ENCODE measurements around the gene BIRC3. TPM values are rescaled to one million over a fixed set of nuclear protein-coding genes. Genes with fewer than 3 reads are reported as not detected.
A peak's percentile ranks its signal among the peaks of the same experiment; 100 is the strongest.

The BIRC3 gene
- polyA plus RNA-seq, 2 of the 4 experiments (the other 2 are of a cell fraction) = 11.3 to 17.5 TPM

DNA sequence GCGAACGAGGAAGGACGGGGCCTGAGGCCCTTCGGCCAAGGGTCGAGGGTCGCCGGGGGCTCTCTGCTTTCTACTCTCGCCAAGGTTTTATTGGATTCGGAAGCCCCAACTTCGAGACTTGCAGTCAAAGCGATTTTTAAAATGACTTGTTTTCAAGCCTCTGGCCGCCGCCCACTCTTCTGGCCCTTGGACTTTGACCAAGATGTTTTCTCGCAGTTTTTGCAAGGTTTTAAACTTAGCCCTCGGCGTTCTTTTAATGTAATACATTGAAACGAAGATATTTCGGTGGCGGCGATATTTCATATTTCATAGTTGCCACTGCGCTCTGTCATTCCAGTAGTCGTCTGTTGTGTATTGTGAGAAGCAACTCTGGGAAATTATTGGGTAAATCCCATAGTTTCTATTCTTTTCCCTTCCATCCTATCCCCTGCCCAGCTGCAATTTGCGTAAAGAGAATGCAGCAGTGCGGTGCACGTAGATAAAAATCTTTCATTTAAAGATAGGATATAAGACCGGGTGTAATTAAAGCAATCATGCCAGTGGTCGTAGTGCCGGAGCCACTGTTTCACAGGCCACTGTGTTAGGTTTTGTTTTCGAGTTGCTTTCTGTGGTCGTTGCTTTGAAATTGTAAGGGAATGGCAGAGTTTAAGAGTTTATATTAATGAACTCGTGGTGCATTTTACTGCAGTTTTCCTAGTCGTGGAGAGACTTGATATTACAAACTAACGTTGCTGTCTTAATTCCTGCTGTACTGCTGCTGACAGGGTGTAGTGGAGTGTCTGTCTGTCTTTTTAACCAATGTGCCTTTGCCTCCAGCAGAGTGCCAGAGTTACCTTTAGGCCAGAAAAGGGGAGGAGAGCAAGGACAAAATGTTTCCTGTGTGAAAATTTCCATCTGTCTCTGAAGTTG is 30.4 kb downstream of the BIRC3 start:
- Histone ChIP-seq H3K4me2 (peak overlapping the region; percentile 88), H3K4me3 (peak overlapping the region; percentile 74), H3K27ac (peak overlapping the region; percentile 94 to 100), H3K9me3 (no peaks in the 10 kb centered on the region), H3K4me1 (peaks cover 38% of the 10 kb centered on the region)
- CTCF ChIA-PET = interaction anchor here (1.1 to 1.6 kb wide), 2 partner anchors 16 to 58 kb away, joined by 4 read pairs; no protein-coding TSS in a partner anchor
- DNase-seq (ENCODE audit: low read depth in 1 of 2, low spot score in 1 of 2) (peak in 1 of 2 experiments; percentile 13), ATAC-seq (peak; percentile 36 to 50; a peak in 5 of 6 replicates), FAIRE-seq (no peak)
- POLR2A ChIA-PET = no interaction called here
- peak; percentile 42; the same call in 1 of the 2 replicates for TF ChIP-seq PHF8 (IDR thresholded peaks at IDR 0.05; ENCODE audit: borderline replicate concordance, low read depth)
- no peak for TF ChIP-seq ZSCAN20 (CRISPR knock-in tag; IDR thresholded peaks at IDR 0.05)
- WGBS (ENCODE audit: missing lambda C conversion rate) = 2% methylated on average over 30 of the region's 33 CpGs

- H3K4me1 ChIP-seq = no peaks in the 10 kb centered on the region
- POLR2A ChIA-PET = no interaction called here
- FAIRE-seq (no peak), ATAC-seq (no peak), DNase-seq (ENCODE audit: low read depth in 1 of 2, low spot score in 1 of 2) (no peak)
- H3K27ac ChIP-seq = no peak overlapping the region
- no peak overlapping the region for H3K4me3 ChIP-seq
- no peak for TF ChIP-seq EHF (CRISPR knock-in tag; IDR thresholded peaks at IDR 0.05)
- TF ChIP-seq, protein P1, sequence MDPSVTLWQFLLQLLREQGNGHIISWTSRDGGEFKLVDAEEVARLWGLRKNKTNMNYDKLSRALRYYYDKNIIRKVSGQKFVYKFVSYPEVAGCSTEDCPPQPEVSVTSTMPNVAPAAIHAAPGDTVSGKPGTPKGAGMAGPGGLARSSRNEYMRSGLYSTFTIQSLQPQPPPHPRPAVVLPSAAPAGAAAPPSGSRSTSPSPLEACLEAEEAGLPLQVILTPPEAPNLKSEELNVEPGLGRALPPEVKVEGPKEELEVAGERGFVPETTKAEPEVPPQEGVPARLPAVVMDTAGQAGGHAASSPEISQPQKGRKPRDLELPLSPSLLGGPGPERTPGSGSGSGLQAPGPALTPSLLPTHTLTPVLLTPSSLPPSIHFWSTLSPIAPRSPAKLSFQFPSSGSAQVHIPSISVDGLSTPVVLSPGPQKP (IDR thresholded peaks at IDR 0.05; ENCODE audit: low read depth, low read length) = no peak
- no peak for TF ChIP-seq PBX3 (IDR thresholded peaks at IDR 0.05)
- TF ChIP-seq REST (IDR thresholded peaks at IDR 0.05) = no peak
- no peak for TF ChIP-seq FOSL2 (IDR thresholded peaks at IDR 0.05)
- TF ChIP-seq FOSL2 (CRISPR knock-in tag; IDR thresholded peaks at IDR 0.05) = no peak
- TF ChIP-seq PHF8 (IDR thresholded peaks at IDR 0.05; ENCODE audit: borderline replicate concordance, low read depth) = no peak
- no peak for TF ChIP-seq KDM1A (IDR thresholded peaks at IDR 0.05; ENCODE audit: low read depth)
- TF ChIP-seq EP300 (IDR thresholded peaks at IDR 0.05) = no peak
- TF ChIP-seq ZFP36 (IDR thresholded peaks at IDR 0.05; ENCODE audit: borderline replicate concordance, partially characterized antibody) = no peak
- TF ChIP-seq ESRRA (IDR thresholded peaks at IDR 0.05; ENCODE audit: borderline replicate concordance, low read length) = no peak
- no peak for TF ChIP-seq E2F6 (IDR thresholded peaks at IDR 0.05; ENCODE audit: borderline replicate concordance, low read depth)
- TF ChIP-seq SREBF2 (IDR thresholded peaks at IDR 0.05) = no peak
- TF ChIP-seq NFE2L2 (conservative IDR thresholded peaks at IDR 0.05; ENCODE audit: low read length) = no peak
- TF ChIP-seq RAD21 (conservative IDR thresholded peaks at IDR 0.05 in 1 of 2, IDR thresholded peaks at IDR 0.05 in 1 of 2) = no peak
- no peak overlapping the region for H3K4me2 ChIP-seq
- CTCF ChIA-PET = no interaction called here
- H3K9me3 ChIP-seq = peaks cover 15% of the 10 kb centered on the region; the same call in 1 of the 3 replicates
These were observed 39.8 kb downstream of the BIRC3 start for GRCh38 chr11:102357116-102357515.
